WERI-Rb-1 (cell line): ENCODE measurements around the gene ZMAT5.

Source experiments
- DNase-seq: peaks from one replicate; pipeline ENCODE4 v3.0.0-alpha.2; 2020
- H3K27ac ChIP-seq: fragments of 250-450 bp; sonication (Bioruptor Pico); 2 replicates; pipeline ENCODE4 v1.5.1; 2020; ENCODE audit warnings: mild to moderate bottlenecking, moderate library complexity
- H3K27me3 ChIP-seq: fragments of 250-450 bp; sonication (Bioruptor Pico); 2 replicates; pipeline ENCODE4 v1.5.1; 2021; ENCODE audit warnings: mild to moderate bottlenecking, low read depth, moderate library complexity; ENCODE audit not compliant: insufficient read depth, severe bottlenecking
- H3K36me3 ChIP-seq: fragments of 250-450 bp; sonication (Bioruptor Pico); 2 replicates; pipeline ENCODE4 v1.5.1; 2020; ENCODE audit warnings: mild to moderate bottlenecking, moderate library complexity
- H3K4me3 ChIP-seq: 2 replicates; pipeline ENCODE4 v1.5.1; 2011; ENCODE audit warnings: low read depth, mild to moderate bottlenecking, control low read depth, low read length
- H3K9me3 ChIP-seq: fragments of 250-450 bp; sonication (Bioruptor Pico); 2 replicates; pipeline ENCODE4 v1.5.1; 2021; ENCODE audit warnings: mild to moderate bottlenecking, moderate library complexity; ENCODE audit not compliant: severe bottlenecking
- CTCF ChIP-seq: IDR thresholded peaks from 2 replicates; pipeline ENCODE4 v1.5.1; 2011; ENCODE audit warnings: low read depth, mild to moderate bottlenecking, control low read depth, inconsistent platforms, low read length

The ZMAT5 gene

GRCh38 chr22:29726106-29726505 lies 40.7 kb downstream of the ZMAT5 start:
- no peaks in the 10 kb centered on the region for H3K9me3 ChIP-seq
- H3K27ac ChIP-seq, result no peak overlapping the region
- no peaks in the 10 kb centered on the region for H3K27me3 ChIP-seq
- no peaks in the 10 kb centered on the region for H3K36me3 ChIP-seq
- DNase-seq, result no peak
- no peak for TF ChIP-seq CTCF
- H3K4me3 ChIP-seq, result no peak overlapping the region

- no peak for DNase-seq
- no peak overlapping the region for H3K4me3 ChIP-seq
- H3K27ac ChIP-seq, result no peak overlapping the region
- no peak for TF ChIP-seq CTCF
- H3K9me3 ChIP-seq, result no peaks in the 10 kb centered on the region
- no peaks in the 10 kb centered on the region for H3K36me3 ChIP-seq
- H3K27me3 ChIP-seq, result peaks cover 2% of the 10 kb centered on the region
Observed at GRCh38 chr22:29724843-29725242, 42.0 kb downstream of the ZMAT5 start.

GRCh38 chr22:29723766-29724165 lies 43.0 kb downstream of the ZMAT5 start:
- Histone ChIP-seq H3K9me3 (no peaks in the 10 kb centered on the region), H3K27me3 (peaks cover 6% of the 10 kb centered on the region), H3K36me3 (no peaks in the 10 kb centered on the region), H3K4me3 (no peak overlapping the region), H3K27ac (no peak overlapping the region)
- TF ChIP-seq CTCF, result peak; percentile 33; the same call in 1 of the 2 replicates
- no peak for DNase-seq

DNA sequence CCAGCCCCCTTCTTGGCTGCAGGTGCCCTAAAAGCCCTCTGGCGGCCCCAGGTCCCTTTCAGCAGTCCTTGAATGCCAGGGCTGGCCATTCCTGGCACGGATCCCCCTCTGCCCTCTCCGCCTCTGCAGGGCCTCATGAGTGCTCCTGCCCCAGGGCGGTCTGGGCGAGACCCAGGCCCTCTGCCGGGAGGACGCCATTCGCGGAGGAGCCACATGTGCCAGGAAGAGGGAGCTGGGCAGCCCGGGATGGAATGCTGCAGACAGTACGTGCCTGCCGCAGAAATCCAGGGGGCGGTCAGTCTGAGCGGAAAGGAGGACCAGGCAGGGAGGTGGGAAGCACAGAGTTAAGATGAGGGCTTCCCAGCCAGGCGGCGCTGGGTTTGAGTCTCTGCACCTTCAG lies 44.2 kb downstream of the ZMAT5 start:
- H3K36me3 ChIP-seq, result no peaks in the 10 kb centered on the region
- no peak overlapping the region for H3K27ac ChIP-seq
- peaks cover 6% of the 10 kb centered on the region for H3K27me3 ChIP-seq
- no peak overlapping the region for H3K4me3 ChIP-seq
- DNase-seq, result no peak
- no peak for TF ChIP-seq CTCF
- H3K9me3 ChIP-seq, result no peaks in the 10 kb centered on the region

- H3K4me3 ChIP-seq, result no peak overlapping the region
- DNase-seq, result no peak
Observed at GRCh38 chr22:29722151-29722550, 44.7 kb downstream of the ZMAT5 start.

More at GRCh38 chr22:29722151-29722550, 44.7 kb downstream of the ZMAT5 start:
- H3K36me3 ChIP-seq, result no peaks in the 10 kb centered on the region
- TF ChIP-seq CTCF, result no peak
- no peak overlapping the region for H3K27ac ChIP-seq
- H3K9me3 ChIP-seq, result no peaks in the 10 kb centered on the region
- peaks cover 6% of the 10 kb centered on the region for H3K27me3 ChIP-seq
